ENCODE data around the gene AP5M1. TPM values are rescaled to one million over a fixed set of nuclear protein-coding genes. Genes with fewer than 3 reads are reported as not detected.

AP5M1 gene
- total RNA-seq, 2 donors from 2014 or later = 17.5 to 22.6 TPM

GRCh38 chr14:57259672-57260071 is 9.1 kb upstream of the AP5M1 start:
- no peak for TF ChIP-seq CTCF (IDR thresholded peaks at IDR 0.05)
- no peak for TF ChIP-seq POLR2A (IDR thresholded peaks at IDR 0.05)
- TF ChIP-seq POLR2AphosphoS5 (IDR thresholded peaks at IDR 0.05) = no peak
- WGBS = 86% methylated on average over 1 of the region's 1 CpG
- intact Hi-C loops (cut with DNase I) = no loop called here
- H3K36me3 ChIP-seq = no peaks in the 10 kb centered on the region
- H3K27me3 ChIP-seq (replicated peaks; ENCODE audit: insufficient read depth) = no peaks in the 10 kb centered on the region
- DNase-seq (ENCODE audit: low spot score) = no peak
- no peaks in the 10 kb centered on the region for H3K9me3 ChIP-seq
- no peak overlapping the region for H3K27ac ChIP-seq
- no peak overlapping the region for H3K4me3 ChIP-seq
- no peaks in the 10 kb centered on the region for H3K4me1 ChIP-seq (replicated peaks)

- no peaks in the 10 kb centered on the region for H3K36me3 ChIP-seq
- intact Hi-C loops (cut with DNase I) = no loop called here
- TF ChIP-seq POLR2AphosphoS5 (IDR thresholded peaks at IDR 0.05) (no peak), POLR2A (IDR thresholded peaks at IDR 0.05) (no peak), CTCF (IDR thresholded peaks at IDR 0.05) (no peak)
These were observed 7.2 kb upstream of the AP5M1 start for GRCh38 chr14:57261604-57262003.

GRCh38 chr14:57262117-57262516 is 6.7 kb upstream of the AP5M1 start:
- Histone ChIP-seq H3K9me3 (no peaks in the 10 kb centered on the region), H3K27ac (no peak overlapping the region), H3K36me3 (no peaks in the 10 kb centered on the region), H3K4me1 (replicated peaks) (no peaks in the 10 kb centered on the region), H3K4me3 (no peak overlapping the region), H3K27me3 (replicated peaks; ENCODE audit: insufficient read depth) (no peaks in the 10 kb centered on the region)
- DNase-seq (ENCODE audit: low spot score) = no peak
- TF ChIP-seq CTCF (IDR thresholded peaks at IDR 0.05) = no peak
- no peak for TF ChIP-seq POLR2AphosphoS5 (IDR thresholded peaks at IDR 0.05)
- TF ChIP-seq POLR2A (IDR thresholded peaks at IDR 0.05) = no peak
- intact Hi-C loops (cut with DNase I) = no loop called here

More at GRCh38 chr14:57261604-57262003, 7.2 kb upstream of the AP5M1 start:
- no peaks in the 10 kb centered on the region for H3K27me3 ChIP-seq (replicated peaks; ENCODE audit: insufficient read depth)
- no peak overlapping the region for H3K27ac ChIP-seq
- H3K4me1 ChIP-seq (replicated peaks) = no peaks in the 10 kb centered on the region
- no peaks in the 10 kb centered on the region for H3K9me3 ChIP-seq
- DNase-seq (ENCODE audit: low spot score) = no peak
- H3K4me3 ChIP-seq = no peak overlapping the region

- TF ChIP-seq POLR2AphosphoS5 (IDR thresholded peaks at IDR 0.05) (no peak), POLR2A (IDR thresholded peaks at IDR 0.05) (no peak), CTCF (IDR thresholded peaks at IDR 0.05) (no peak)
- Histone ChIP-seq H3K9me3 (no peaks in the 10 kb centered on the region), H3K4me3 (no peak overlapping the region), H3K27me3 (replicated peaks; ENCODE audit: insufficient read depth) (no peaks in the 10 kb centered on the region), H3K36me3 (no peaks in the 10 kb centered on the region), H3K4me1 (replicated peaks) (no peaks in the 10 kb centered on the region), H3K27ac (no peak overlapping the region)
- intact Hi-C loops (cut with DNase I) = no loop called here
- WGBS = 58% methylated on average over 2 of the region's 2 CpGs
- DNase-seq (ENCODE audit: low spot score) = no peak
These were observed 2.7 kb upstream of the AP5M1 start for GRCh38 chr14:57266065-57266464.

GRCh38 chr14:57273236-57273635 is 4.5 kb downstream of the AP5M1 start:
- H3K9me3 ChIP-seq = no peaks in the 10 kb centered on the region
- H3K4me3 ChIP-seq = no peak overlapping the region
- H3K27me3 ChIP-seq (replicated peaks; ENCODE audit: insufficient read depth) = no peaks in the 10 kb centered on the region
- DNase-seq (ENCODE audit: low spot score) = no peak
- no peak overlapping the region for H3K27ac ChIP-seq
- H3K4me1 ChIP-seq (replicated peaks) = no peaks in the 10 kb centered on the region
- 90% methylated on average over 1 of the region's 1 CpG for WGBS
- intact Hi-C loops (cut with DNase I) = no loop called here
- H3K36me3 ChIP-seq = no peaks in the 10 kb centered on the region
- TF ChIP-seq POLR2A (IDR thresholded peaks at IDR 0.05) (no peak), CTCF (IDR thresholded peaks at IDR 0.05) (no peak), POLR2AphosphoS5 (IDR thresholded peaks at IDR 0.05) (no peak)
